HCT116 (cell line): ENCODE results near the gene ALOX12B. TPM values are rescaled to one million over a fixed set of nuclear protein-coding genes. Genes with fewer than 3 reads are reported as not detected.

Experiments used
- ATAC-seq: fragments of 200-7000 bp; cut with Tn5 transposase; 2 replicates; pipeline ENCODE4 v1.9.1; 2020; ENCODE audit warnings: mild to moderate bottlenecking, moderate library complexity
- BruUV-seq: library from RNA; stranded (reverse); fragments of 400-500 nt; replicated peaks from 2 replicates; lab custom pipeline; 2021; lab: Mats Ljungman, UMichigan
- CTCF ChIA-PET: fragments of 300-600 bp; sonication (Branson Sonifier 250); formaldehyde crosslinking; loops from one replicate; lab custom pipeline; 2021; ENCODE audit warnings: antibody characterized with exemption; lab: Charles Lee
- POLR2A ChIA-PET: fragments of 300-600, 350-600 bp; sonication (Branson Sonifier 250); formaldehyde crosslinking; loops from one replicate; lab custom pipeline; 2021; ENCODE audit warnings: antibody characterized with exemption; lab: Charles Lee
- RAD21 ChIA-PET, 2 experiments: fragments of 300-600 bp; sonication (Branson Sonifier 250); formaldehyde crosslinking; loops; one replicate each; lab custom pipeline; 2023; ENCODE audit warnings: low total read pairs in 2 of 2; ENCODE audit not compliant: uncharacterized antibody in 2 of 2, unreplicated experiment in 2 of 2, low non-redundant PET in 1 of 2; lab: Charles Lee
- DNase-seq: peaks from one replicate; pipeline ENCODE4 v3.0.0-alpha.2; 2010; ENCODE audit warnings: low read depth, low spot score
- H2AFZ ChIP-seq: fragments of 200-600 bp; shearing (Covaris generic), sonication (generic); 2 replicates; pipeline ENCODE4 v1.6.1; 2017; ENCODE audit warnings: low read depth, mixed run types, mixed read lengths, antibody characterized with exemption, low read length; ENCODE audit not compliant: poor library complexity, severe bottlenecking
- H3K27ac ChIP-seq: 2 replicates; pipeline ENCODE4 v1.5.1; 2012; ENCODE audit warnings: low read depth, low read length
- H3K27me3 ChIP-seq: fragments of 200-600 bp; sonication (generic); 2 replicates; pipeline ENCODE4 v1.6.1; 2016; ENCODE audit warnings: mixed run types, low read length, mixed read lengths; ENCODE audit not compliant: insufficient read depth
- H3K36me3 ChIP-seq, 2 experiments: fragments of 200-500 bp in 1 of 2; fragments of 200-600 bp in 1 of 2; sonication (Bioruptor generic) in 1 of 2; sonication (generic) in 1 of 2; 2 replicates each; pipeline versions ENCODE4 v1.5.1 to v1.6.1; 2014 to 2016; ENCODE audit warnings: low read length in 2 of 2, inconsistent platforms in 1 of 2, mixed read lengths in 1 of 2, mixed run types in 1 of 2; ENCODE audit not compliant: insufficient read depth in 2 of 2, control insufficient read depth in 1 of 2
- H3K4me1 ChIP-seq, 2 experiments: fragments of 200-600 bp in 1 of 2; sonication (generic) in 1 of 2; 2 replicates each; pipeline versions ENCODE4 v1.5.1 to v1.6.1; 2012 to 2017; ENCODE audit warnings: low read length in 2 of 2, inconsistent platforms in 1 of 2, mild to moderate bottlenecking in 1 of 2, mixed read lengths in 1 of 2, mixed run types in 1 of 2, moderate library complexity in 1 of 2; ENCODE audit not compliant: insufficient read depth in 2 of 2, control insufficient read depth in 1 of 2
- H3K4me2 ChIP-seq: fragments of 200-600 bp; sonication (generic); 2 replicates; pipeline ENCODE4 v1.6.1; 2017; ENCODE audit warnings: mixed run types, low read length, mixed read lengths
- H3K4me3 ChIP-seq, 2 experiments: fragments of 200-600 bp in 1 of 2; sonication (generic) in 1 of 2; replicated peaks in 1 of 2; 2 replicates each; pipeline ENCODE4 v1.5.1; 2011 to 2016; ENCODE audit warnings: low read length in 2 of 2, control low read depth in 1 of 2, low read depth in 1 of 2, mild to moderate bottlenecking in 1 of 2, mixed read lengths in 1 of 2, mixed run types in 1 of 2
- H3K79me2 ChIP-seq: fragments of 200-600 bp; sonication (generic); 2 replicates; pipeline ENCODE4 v1.6.1; 2017; ENCODE audit warnings: mild to moderate bottlenecking, mixed run types, low read length, moderate library complexity, mixed read lengths; ENCODE audit not compliant: insufficient read depth
- H3K9ac ChIP-seq: fragments of 200-600 bp; sonication (generic); 2 replicates; pipeline ENCODE4 v1.6.1; 2016; ENCODE audit warnings: low read length, mixed read lengths
- H3K9me2 ChIP-seq: fragments of 200-600 bp; sonication (generic), shearing (Covaris generic); 2 replicates; pipeline ENCODE4 v1.6.1; 2017; ENCODE audit warnings: mixed run types, mild to moderate bottlenecking, moderate library complexity; ENCODE audit not compliant: insufficient read depth
- H3K9me3 ChIP-seq, 2 experiments: fragments of 200-500 bp in 1 of 2; fragments of 200-600 bp in 1 of 2; sonication (Bioruptor generic) in 1 of 2; sonication (generic) in 1 of 2; 2 replicates each; pipeline ENCODE4 v1.6.1; 2014 to 2017; ENCODE audit warnings: low read length in 2 of 2, mixed read lengths in 2 of 2, inconsistent platforms in 1 of 2, low read depth in 1 of 2, mild to moderate bottlenecking in 1 of 2, mixed run types in 1 of 2, moderate library complexity in 1 of 2; ENCODE audit not compliant: control insufficient read depth in 1 of 2, insufficient read depth in 1 of 2
- H4K20me1 ChIP-seq: fragments of 200-600 bp; sonication (generic), shearing (Covaris generic); 2 replicates; pipeline ENCODE4 v1.6.1; 2017; ENCODE audit warnings: mixed run types, mild to moderate bottlenecking, moderate library complexity; ENCODE audit not compliant: insufficient read depth
- CBX3 ChIP-seq: IDR thresholded peaks from 2 replicates; pipeline ENCODE4 v1.6.1; 2012; ENCODE audit warnings: low read depth
- CEBPB ChIP-seq: IDR thresholded peaks from 2 replicates; pipeline ENCODE4 v1.6.1; 2012; ENCODE audit warnings: low read depth
- EGR1 ChIP-seq: IDR thresholded peaks from 2 replicates; pipeline ENCODE4 v1.6.1; 2012; ENCODE audit warnings: low read depth
- ELF1 ChIP-seq: IDR thresholded peaks from 2 replicates; pipeline ENCODE4 v1.6.1; 2012; ENCODE audit warnings: low read depth, borderline replicate concordance
- EZH2 ChIP-seq: fragments of 200-600 bp; sonication (generic); IDR thresholded peaks from 2 replicates; pipeline ENCODE4 v1.6.1; 2017; ENCODE audit warnings: antibody characterized with exemption, mixed run types
- EZH2phosphoT487 ChIP-seq: fragments of 200-600 bp; IDR thresholded peaks from 2 replicates; pipeline ENCODE4 v1.6.1; 2018; ENCODE audit warnings: antibody characterized with exemption, borderline replicate concordance
- FOSL1 ChIP-seq: IDR thresholded peaks from 2 replicates; pipeline ENCODE4 v1.6.1; 2012; ENCODE audit warnings: low read depth
- JUND ChIP-seq: IDR thresholded peaks from 2 replicates; pipeline ENCODE4 v1.6.1; 2012
- POLR2A ChIP-seq: IDR thresholded peaks from 2 replicates; pipeline ENCODE4 v1.7.0; 2011; ENCODE audit warnings: borderline replicate concordance; ENCODE audit not compliant: insufficient read depth, insufficient read length; ENCODE audit errors: extremely low read depth
- POLR2AphosphoS5 ChIP-seq: IDR thresholded peaks from 2 replicates; pipeline ENCODE4 v1.6.1; 2011; ENCODE audit warnings: mild to moderate bottlenecking, low read depth, low read length, moderate library complexity
- SIN3A ChIP-seq: IDR thresholded peaks from 2 replicates; pipeline ENCODE4 v1.6.1; 2012; ENCODE audit warnings: low read depth
- SP1 ChIP-seq: IDR thresholded peaks from 2 replicates; pipeline ENCODE4 v1.6.1; 2012; ENCODE audit warnings: low read depth
- ZFX ChIP-seq: fragments of 450-650 bp; IDR thresholded peaks from 2 replicates; pipeline ENCODE4 v1.6.1; 2017
- intact Hi-C: fragments of 100-400 bp; cut with micrococcal nuclease; formaldehyde crosslinking; loops from 2 replicates; pipeline ENCODE4 v1.10.0; 2022
- total RNA-seq: library from RNA; stranded (reverse); gene quantifications from one replicate; pipeline ENCODE4 v1.2.1, GENCODE V29; 2021; ENCODE audit not compliant: unreplicated experiment
- TF ChIP-seq, protein P1 (sequence below): IDR thresholded peaks from 2 replicates; pipeline ENCODE4 v1.6.1; 2012
- TF ChIP-seq, protein P2 (sequence below): IDR thresholded peaks from 2 replicates; pipeline ENCODE4 v1.6.1; 2012; ENCODE audit warnings: low read depth
- TF ChIP-seq, protein P3 (sequence below), 3 experiments: fragments of 200-600 bp in 1 of 3; sonication (generic) in 1 of 3; IDR thresholded peaks in 2 of 3; conservative IDR thresholded peaks in 1 of 3; 2 replicates each; pipeline ENCODE4 v1.5.1; 2012 to 2017; ENCODE audit warnings: low read depth in 2 of 3, low read length in 2 of 3, antibody characterized with exemption in 1 of 3, borderline replicate concordance in 1 of 3, control low read depth in 1 of 3, mild to moderate bottlenecking in 1 of 3, mixed read lengths in 1 of 3, mixed run types in 1 of 3, moderate library complexity in 1 of 3; ENCODE audit not compliant: insufficient read depth in 1 of 3
- TF ChIP-seq, protein P4 (sequence below): IDR thresholded peaks from 2 replicates; pipeline ENCODE4 v1.6.1; 2011; ENCODE audit warnings: mild to moderate bottlenecking, low read length, moderate library complexity; ENCODE audit not compliant: insufficient replicate concordance; ENCODE audit errors: extremely low read depth

Gene ALOX12B
- total RNA-seq, 1 experiment from 2014 or later: 3.8 TPM

DNA sequence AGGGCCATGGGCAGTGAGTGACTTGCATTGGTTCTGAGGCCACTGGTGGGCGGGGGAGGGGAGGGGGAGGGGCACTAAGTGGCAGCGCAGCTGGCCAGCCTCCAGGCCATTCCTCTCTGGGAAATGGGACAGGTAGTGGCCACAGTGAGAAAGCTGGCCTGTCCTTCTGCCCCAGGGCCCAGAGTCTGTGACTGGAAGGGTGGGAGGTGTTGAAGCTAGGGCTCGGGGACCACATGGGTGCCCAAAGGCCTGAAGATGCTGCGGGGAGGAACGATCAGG, 375 bp upstream of the ALOX12B start:
- TF ChIP-seq SP1 (no peak), CBX3 (no peak), JUND (no peak), POLR2A (no peak), POLR2AphosphoS5 (no peak), ZFX (no peak), EZH2phosphoT487 (no peak), CEBPB (no peak), ELF1 (no peak), FOSL1 (no peak), EZH2 (no peak), EGR1 (no peak), SIN3A (no peak)
- TF ChIP-seq, protein P1, sequence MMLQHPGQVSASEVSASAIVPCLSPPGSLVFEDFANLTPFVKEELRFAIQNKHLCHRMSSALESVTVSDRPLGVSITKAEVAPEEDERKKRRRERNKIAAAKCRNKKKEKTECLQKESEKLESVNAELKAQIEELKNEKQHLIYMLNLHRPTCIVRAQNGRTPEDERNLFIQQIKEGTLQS: no peak
- TF ChIP-seq, protein P2, sequence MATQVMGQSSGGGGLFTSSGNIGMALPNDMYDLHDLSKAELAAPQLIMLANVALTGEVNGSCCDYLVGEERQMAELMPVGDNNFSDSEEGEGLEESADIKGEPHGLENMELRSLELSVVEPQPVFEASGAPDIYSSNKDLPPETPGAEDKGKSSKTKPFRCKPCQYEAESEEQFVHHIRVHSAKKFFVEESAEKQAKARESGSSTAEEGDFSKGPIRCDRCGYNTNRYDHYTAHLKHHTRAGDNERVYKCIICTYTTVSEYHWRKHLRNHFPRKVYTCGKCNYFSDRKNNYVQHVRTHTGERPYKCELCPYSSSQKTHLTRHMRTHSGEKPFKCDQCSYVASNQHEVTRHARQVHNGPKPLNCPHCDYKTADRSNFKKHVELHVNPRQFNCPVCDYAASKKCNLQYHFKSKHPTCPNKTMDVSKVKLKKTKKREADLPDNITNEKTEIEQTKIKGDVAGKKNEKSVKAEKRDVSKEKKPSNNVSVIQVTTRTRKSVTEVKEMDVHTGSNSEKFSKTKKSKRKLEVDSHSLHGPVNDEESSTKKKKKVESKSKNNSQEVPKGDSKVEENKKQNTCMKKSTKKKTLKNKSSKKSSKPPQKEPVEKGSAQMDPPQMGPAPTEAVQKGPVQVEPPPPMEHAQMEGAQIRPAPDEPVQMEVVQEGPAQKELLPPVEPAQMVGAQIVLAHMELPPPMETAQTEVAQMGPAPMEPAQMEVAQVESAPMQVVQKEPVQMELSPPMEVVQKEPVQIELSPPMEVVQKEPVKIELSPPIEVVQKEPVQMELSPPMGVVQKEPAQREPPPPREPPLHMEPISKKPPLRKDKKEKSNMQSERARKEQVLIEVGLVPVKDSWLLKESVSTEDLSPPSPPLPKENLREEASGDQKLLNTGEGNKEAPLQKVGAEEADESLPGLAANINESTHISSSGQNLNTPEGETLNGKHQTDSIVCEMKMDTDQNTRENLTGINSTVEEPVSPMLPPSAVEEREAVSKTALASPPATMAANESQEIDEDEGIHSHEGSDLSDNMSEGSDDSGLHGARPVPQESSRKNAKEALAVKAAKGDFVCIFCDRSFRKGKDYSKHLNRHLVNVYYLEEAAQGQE: no peak
- TF ChIP-seq, protein P3, sequence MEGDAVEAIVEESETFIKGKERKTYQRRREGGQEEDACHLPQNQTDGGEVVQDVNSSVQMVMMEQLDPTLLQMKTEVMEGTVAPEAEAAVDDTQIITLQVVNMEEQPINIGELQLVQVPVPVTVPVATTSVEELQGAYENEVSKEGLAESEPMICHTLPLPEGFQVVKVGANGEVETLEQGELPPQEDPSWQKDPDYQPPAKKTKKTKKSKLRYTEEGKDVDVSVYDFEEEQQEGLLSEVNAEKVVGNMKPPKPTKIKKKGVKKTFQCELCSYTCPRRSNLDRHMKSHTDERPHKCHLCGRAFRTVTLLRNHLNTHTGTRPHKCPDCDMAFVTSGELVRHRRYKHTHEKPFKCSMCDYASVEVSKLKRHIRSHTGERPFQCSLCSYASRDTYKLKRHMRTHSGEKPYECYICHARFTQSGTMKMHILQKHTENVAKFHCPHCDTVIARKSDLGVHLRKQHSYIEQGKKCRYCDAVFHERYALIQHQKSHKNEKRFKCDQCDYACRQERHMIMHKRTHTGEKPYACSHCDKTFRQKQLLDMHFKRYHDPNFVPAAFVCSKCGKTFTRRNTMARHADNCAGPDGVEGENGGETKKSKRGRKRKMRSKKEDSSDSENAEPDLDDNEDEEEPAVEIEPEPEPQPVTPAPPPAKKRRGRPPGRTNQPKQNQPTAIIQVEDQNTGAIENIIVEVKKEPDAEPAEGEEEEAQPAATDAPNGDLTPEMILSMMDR (IDR thresholded peaks at IDR 0.05 in 2 of 3, conservative IDR thresholded peaks at IDR 0.05 in 1 of 3; ENCODE audit: borderline replicate concordance in 1 of 3, insufficient read depth in 1 of 3, low read depth in 2 of 3, low read length in 2 of 3): no peak
- TF ChIP-seq, protein P4, sequence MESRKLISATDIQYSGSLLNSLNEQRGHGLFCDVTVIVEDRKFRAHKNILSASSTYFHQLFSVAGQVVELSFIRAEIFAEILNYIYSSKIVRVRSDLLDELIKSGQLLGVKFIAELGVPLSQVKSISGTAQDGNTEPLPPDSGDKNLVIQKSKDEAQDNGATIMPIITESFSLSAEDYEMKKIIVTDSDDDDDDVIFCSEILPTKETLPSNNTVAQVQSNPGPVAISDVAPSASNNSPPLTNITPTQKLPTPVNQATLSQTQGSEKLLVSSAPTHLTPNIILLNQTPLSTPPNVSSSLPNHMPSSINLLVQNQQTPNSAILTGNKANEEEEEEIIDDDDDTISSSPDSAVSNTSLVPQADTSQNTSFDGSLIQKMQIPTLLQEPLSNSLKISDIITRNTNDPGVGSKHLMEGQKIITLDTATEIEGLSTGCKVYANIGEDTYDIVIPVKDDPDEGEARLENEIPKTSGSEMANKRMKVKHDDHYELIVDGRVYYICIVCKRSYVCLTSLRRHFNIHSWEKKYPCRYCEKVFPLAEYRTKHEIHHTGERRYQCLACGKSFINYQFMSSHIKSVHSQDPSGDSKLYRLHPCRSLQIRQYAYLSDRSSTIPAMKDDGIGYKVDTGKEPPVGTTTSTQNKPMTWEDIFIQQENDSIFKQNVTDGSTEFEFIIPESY: no peak
- Histone ChIP-seq H3K4me3 (no peak overlapping the region), H3K36me3 (no peaks in the 10 kb centered on the region), H3K9ac (no peak overlapping the region), H3K27ac (no peak overlapping the region), H3K27me3 (no peaks in the 10 kb centered on the region), H3K4me2 (no peak overlapping the region), H3K9me3 (no peaks in the 10 kb centered on the region), H4K20me1 (no peaks in the 10 kb centered on the region), H3K4me1 (peaks cover 2 to 8% of the 10 kb centered on the region in 2 experiments; a peak in 2 of 4 replicates), H3K79me2 (no peaks in the 10 kb centered on the region), H2AFZ (no peak overlapping the region), H3K9me2 (no peaks in the 10 kb centered on the region)
- ChIA-PET RAD21 (no interaction called here), CTCF (interaction anchor here (0.9 to 1.2 kb wide), 2 partner anchors 9 to 14 kb away, joined by 3 to 5 read pairs; no protein-coding TSS in a partner anchor), POLR2A (interaction anchor here (0.7 to 2.1 kb wide), 2 partner anchors 9 to 290 kb away, joined by 5 to 7 read pairs; no protein-coding TSS in a partner anchor)
- intact Hi-C loops: no loop called here
- ATAC-seq (no peak), DNase-seq (no peak)
- BruUV-seq: no TSS peak
